ENCODE data around the gene RPL10A.
A peak's percentile ranks its signal among the peaks of the same experiment; 100 is the strongest.

The RPL10A gene

DNA sequence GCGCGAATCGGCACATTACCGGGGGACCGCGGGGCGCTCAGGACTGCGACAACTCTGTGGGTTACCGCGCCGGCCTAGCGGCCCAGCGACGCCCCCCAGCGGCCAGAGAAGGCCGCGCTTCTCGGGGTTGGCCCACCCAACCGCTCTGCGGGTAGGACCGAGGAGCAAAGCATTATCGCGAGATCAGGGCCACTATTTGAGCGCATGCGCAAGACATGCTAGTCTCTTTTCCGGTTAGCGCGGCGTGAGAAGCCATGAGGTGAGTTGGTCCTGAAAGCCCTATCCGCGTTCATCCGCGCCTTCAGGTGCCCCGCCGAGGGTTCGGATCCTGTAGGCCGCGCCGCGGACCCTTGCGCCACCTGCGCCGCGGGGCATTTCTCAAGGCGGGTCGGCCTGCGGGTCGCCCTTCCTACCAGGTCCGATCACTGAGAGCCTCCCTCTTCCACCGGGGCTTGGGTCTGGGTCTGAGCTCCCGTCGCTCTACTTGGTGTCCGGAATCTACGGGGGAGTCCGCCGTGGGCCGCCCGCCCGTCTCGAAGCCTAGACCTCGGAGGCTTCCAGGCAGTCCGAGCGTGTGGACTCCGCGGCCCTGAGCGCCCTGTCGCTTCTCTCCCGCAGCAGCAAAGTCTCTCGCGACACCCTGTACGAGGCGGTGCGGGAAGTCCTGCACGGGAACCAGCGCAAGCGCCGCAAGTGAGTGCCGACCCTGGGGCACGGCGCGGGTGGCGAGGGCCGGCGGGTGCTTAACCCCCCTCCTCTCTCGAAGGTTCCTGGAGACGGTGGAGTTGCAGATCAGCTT is at the start of gene RPL10A:
TSS of gene RPL10A (plus strand) at position 221 of the 799 bp plus-strand sequence. CDS start at position 255, 34 bp downstream.
- TF ChIP-seq RARB (CRISPR knock-in tag; IDR thresholded peaks at IDR 0.05) (no peak), GLIS3 (CRISPR knock-in tag; IDR thresholded peaks at IDR 0.05) (0 out of 2 replicates have a peak, but pooled peaks have one; percentile 36), ZNF565 (CRISPR knock-in tag; conservative IDR thresholded peaks at IDR 0.05; ENCODE audit: low read depth) (no peak), BACH2 (CRISPR knock-in tag; IDR thresholded peaks at IDR 0.05; ENCODE audit: borderline replicate concordance) (no peak)
- TF ChIP-seq, protein P1, sequence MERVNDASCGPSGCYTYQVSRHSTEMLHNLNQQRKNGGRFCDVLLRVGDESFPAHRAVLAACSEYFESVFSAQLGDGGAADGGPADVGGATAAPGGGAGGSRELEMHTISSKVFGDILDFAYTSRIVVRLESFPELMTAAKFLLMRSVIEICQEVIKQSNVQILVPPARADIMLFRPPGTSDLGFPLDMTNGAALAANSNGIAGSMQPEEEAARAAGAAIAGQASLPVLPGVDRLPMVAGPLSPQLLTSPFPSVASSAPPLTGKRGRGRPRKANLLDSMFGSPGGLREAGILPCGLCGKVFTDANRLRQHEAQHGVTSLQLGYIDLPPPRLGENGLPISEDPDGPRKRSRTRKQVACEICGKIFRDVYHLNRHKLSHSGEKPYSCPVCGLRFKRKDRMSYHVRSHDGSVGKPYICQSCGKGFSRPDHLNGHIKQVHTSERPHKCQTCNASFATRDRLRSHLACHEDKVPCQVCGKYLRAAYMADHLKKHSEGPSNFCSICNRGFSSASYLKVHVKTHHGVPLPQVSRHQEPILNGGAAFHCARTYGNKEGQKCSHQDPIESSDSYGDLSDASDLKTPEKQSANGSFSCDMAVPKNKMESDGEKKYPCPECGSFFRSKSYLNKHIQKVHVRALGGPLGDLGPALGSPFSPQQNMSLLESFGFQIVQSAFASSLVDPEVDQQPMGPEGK (CRISPR knock-in tag; IDR thresholded peaks at IDR 0.05; ENCODE audit: borderline replicate concordance), result 0 out of 2 replicates have a peak, but pooled peaks have one; percentile 13
- TF ChIP-seq, protein P2, sequence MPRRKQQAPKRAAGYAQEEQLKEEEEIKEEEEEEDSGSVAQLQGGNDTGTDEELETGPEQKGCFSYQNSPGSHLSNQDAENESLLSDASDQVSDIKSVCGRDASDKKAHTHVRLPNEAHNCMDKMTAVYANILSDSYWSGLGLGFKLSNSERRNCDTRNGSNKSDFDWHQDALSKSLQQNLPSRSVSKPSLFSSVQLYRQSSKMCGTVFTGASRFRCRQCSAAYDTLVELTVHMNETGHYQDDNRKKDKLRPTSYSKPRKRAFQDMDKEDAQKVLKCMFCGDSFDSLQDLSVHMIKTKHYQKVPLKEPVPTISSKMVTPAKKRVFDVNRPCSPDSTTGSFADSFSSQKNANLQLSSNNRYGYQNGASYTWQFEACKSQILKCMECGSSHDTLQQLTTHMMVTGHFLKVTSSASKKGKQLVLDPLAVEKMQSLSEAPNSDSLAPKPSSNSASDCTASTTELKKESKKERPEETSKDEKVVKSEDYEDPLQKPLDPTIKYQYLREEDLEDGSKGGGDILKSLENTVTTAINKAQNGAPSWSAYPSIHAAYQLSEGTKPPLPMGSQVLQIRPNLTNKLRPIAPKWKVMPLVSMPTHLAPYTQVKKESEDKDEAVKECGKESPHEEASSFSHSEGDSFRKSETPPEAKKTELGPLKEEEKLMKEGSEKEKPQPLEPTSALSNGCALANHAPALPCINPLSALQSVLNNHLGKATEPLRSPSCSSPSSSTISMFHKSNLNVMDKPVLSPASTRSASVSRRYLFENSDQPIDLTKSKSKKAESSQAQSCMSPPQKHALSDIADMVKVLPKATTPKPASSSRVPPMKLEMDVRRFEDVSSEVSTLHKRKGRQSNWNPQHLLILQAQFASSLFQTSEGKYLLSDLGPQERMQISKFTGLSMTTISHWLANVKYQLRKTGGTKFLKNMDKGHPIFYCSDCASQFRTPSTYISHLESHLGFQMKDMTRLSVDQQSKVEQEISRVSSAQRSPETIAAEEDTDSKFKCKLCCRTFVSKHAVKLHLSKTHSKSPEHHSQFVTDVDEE (CRISPR knock-in tag; IDR thresholded peaks at IDR 0.05), result no peak
- peak; percentile 89 for ATAC-seq

DNA sequence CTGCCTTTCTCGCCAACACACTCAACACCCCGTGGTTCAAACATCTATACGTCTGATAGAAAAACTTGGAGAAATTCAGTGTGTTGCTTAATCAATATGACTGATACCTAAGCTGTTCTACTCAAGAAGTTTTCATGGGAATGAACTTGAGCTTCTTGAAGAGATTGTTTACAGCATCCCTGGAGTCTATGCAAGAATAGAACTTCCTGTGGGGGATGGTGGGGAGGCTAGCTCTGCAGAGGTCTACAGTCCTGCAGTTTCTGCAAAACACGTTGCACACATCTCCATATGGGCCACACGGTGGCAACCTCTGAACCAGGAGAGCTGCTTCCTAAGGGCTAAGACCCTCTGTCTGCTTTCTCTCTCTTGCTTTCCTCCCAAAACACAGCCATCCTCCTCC is 48.8 kb upstream of the RPL10A start:
- TF ChIP-seq ESRRG (CRISPR knock-in tag; IDR thresholded peaks at IDR 0.05) (no peak), SNAI2 (CRISPR knock-in tag; IDR thresholded peaks at IDR 0.05) (no peak), ZFP3 (CRISPR knock-in tag; IDR thresholded peaks at IDR 0.05) (no peak), GLIS3 (CRISPR knock-in tag; IDR thresholded peaks at IDR 0.05) (no peak), ZC3H10 (CRISPR knock-in tag; IDR thresholded peaks at IDR 0.05) (no peak), ISL1 (CRISPR knock-in tag; IDR thresholded peaks at IDR 0.05) (no peak), CSDC2 (CRISPR knock-in tag; IDR thresholded peaks at IDR 0.05) (no peak), ZNF70 (CRISPR knock-in tag; IDR thresholded peaks at IDR 0.05) (no peak), ZNF565 (CRISPR knock-in tag; conservative IDR thresholded peaks at IDR 0.05; ENCODE audit: low read depth) (no peak), PPARA (CRISPR knock-in tag; IDR thresholded peaks at IDR 0.05; ENCODE audit: borderline replicate concordance) (no peak), RARB (CRISPR knock-in tag; IDR thresholded peaks at IDR 0.05) (no peak), ZFP30 (CRISPR knock-in tag; IDR thresholded peaks at IDR 0.05) (no peak), ZNF8 (CRISPR knock-in tag; IDR thresholded peaks at IDR 0.05) (no peak), TCF4 (CRISPR knock-in tag; IDR thresholded peaks at IDR 0.05; ENCODE audit: borderline replicate concordance) (no peak), BACH2 (CRISPR knock-in tag; IDR thresholded peaks at IDR 0.05; ENCODE audit: borderline replicate concordance) (no peak), TOX (CRISPR knock-in tag; IDR thresholded peaks at IDR 0.05; ENCODE audit: borderline replicate concordance) (no peak)
- TF ChIP-seq, protein P3, sequence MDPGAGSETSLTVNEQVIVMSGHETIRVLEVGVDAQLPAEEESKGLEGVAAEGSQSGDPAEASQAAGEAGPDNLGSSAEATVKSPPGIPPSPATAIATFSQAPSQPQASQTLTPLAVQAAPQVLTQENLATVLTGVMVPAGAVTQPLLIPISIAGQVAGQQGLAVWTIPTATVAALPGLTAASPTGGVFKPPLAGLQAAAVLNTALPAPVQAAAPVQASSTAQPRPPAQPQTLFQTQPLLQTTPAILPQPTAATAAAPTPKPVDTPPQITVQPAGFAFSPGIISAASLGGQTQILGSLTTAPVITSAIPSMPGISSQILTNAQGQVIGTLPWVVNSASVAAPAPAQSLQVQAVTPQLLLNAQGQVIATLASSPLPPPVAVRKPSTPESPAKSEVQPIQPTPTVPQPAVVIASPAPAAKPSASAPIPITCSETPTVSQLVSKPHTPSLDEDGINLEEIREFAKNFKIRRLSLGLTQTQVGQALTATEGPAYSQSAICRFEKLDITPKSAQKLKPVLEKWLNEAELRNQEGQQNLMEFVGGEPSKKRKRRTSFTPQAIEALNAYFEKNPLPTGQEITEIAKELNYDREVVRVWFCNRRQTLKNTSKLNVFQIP (CRISPR knock-in tag; IDR thresholded peaks at IDR 0.05; ENCODE audit: borderline replicate concordance, low read depth), result no peak
- TF ChIP-seq, protein P1 (CRISPR knock-in tag; IDR thresholded peaks at IDR 0.05; ENCODE audit: borderline replicate concordance), result no peak
- TF ChIP-seq, protein P4, sequence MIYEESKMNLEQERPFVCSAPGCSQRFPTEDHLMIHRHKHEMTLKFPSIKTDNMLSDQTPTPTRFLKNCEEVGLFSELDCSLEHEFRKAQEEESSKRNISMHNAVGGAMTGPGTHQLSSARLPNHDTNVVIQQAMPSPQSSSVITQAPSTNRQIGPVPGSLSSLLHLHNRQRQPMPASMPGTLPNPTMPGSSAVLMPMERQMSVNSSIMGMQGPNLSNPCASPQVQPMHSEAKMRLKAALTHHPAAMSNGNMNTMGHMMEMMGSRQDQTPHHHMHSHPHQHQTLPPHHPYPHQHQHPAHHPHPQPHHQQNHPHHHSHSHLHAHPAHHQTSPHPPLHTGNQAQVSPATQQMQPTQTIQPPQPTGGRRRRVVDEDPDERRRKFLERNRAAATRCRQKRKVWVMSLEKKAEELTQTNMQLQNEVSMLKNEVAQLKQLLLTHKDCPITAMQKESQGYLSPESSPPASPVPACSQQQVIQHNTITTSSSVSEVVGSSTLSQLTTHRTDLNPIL (CRISPR knock-in tag; IDR thresholded peaks at IDR 0.05; ENCODE audit: low read depth), result no peak
- 0 out of 3 replicates have a peak, but pooled peaks have one; percentile 22 for ATAC-seq

All from SK-N-SH treated with all-trans-retinoic acid at 6 μM for 48 hours (cell line).